Upper lobe of left lung (tissue), 6 donors: ENCODE results near the gene DYNC2H1. TPM values are rescaled to one million over a fixed set of nuclear protein-coding genes. Genes with fewer than 3 reads are reported as not detected.

Source experiments
- ATAC-seq, 2 donors: fragments of 200-7000 bp; cut with Tn5 transposase; one replicate each; pipeline ENCODE4 v1.9.1; 2022; ENCODE audit warnings: mild to moderate bottlenecking in 2 of 2, moderate library complexity in 2 of 2; ENCODE audit not compliant: low FRiP score in 2 of 2
- DNase-seq, 2 donors: peaks; one replicate each; pipeline ENCODE4 v3.0.0-alpha.2; 2019 to 2020
- H3K27ac ChIP-seq, 4 donors: fragments of 200-600 bp; sonication (generic); one replicate each; pipeline ENCODE4 v1.5.1; 2016 to 2019
- H3K27me3 ChIP-seq, 4 donors: fragments of 200-600 bp; sonication (generic); one replicate each; pipeline ENCODE4 v1.5.1; 2017 to 2019
- H3K36me3 ChIP-seq, 4 donors: fragments of 200-600 bp; sonication (generic); one replicate each; pipeline ENCODE4 v1.5.1; 2016 to 2019
- H3K4me1 ChIP-seq, 4 donors: fragments of 200-600 bp; sonication (generic); one replicate each; pipeline ENCODE4 v1.5.1; 2018 to 2019
- H3K4me3 ChIP-seq, 4 donors: fragments of 200-600 bp; sonication (generic); one replicate each; pipeline ENCODE4 v1.5.1; 2017 to 2019; ENCODE audit warnings: mild to moderate bottlenecking in 2 of 4, moderate library complexity in 1 of 4
- H3K9me3 ChIP-seq, 4 donors: fragments of 200-600 bp; sonication (generic); one replicate each; pipeline ENCODE4 v1.5.1; 2018 to 2019
- EP300 ChIP-seq, 4 donors: sonication (generic); formaldehyde crosslinking; IDR thresholded peaks; one replicate each; pipeline ENCODE4 v1.5.1; 2017; ENCODE audit warnings: antibody characterized with exemption in 4 of 4, control low read depth in 2 of 4
- POLR2A ChIP-seq, 4 donors: fragments of 450-650 bp; IDR thresholded peaks; one replicate each; pipeline ENCODE4 v1.5.1; 2016 to 2017; ENCODE audit warnings: antibody characterized with exemption in 4 of 4, mild to moderate bottlenecking in 2 of 4
- POLR2AphosphoS5 ChIP-seq, 2 donors: sonication (generic); formaldehyde crosslinking; IDR thresholded peaks; one replicate each; pipeline ENCODE4 v1.5.1; 2017; ENCODE audit warnings: antibody characterized with exemption in 2 of 2
- WGBS, 2 donors: methylation state at CpG; one replicate each; pipeline ENCODE4 v1.1.5; 2017 to 2018; 5-methylcytosine and 5-hydroxymethylcytosine counted together
- total RNA-seq, 6 donors: library from RNA; depleted of rRNA in 4 of 6; stranded (reverse); fragments of >200 nt in 4 of 6; gene quantifications; one replicate each; pipeline versions ENCODE4 v1.1.0 to v1.2.1, GENCODE V29; 2016 to 2021
- TF ChIP-seq, protein P1 (sequence below), 6 experiments: fragments of 450-650 bp in 4 of 6; fragments of 200-600 bp in 2 of 6; sonication (generic) in 2 of 6; IDR thresholded peaks; one replicate each; pipeline ENCODE4 v1.5.1; 2016 to 2019; ENCODE audit warnings: antibody characterized with exemption in 6 of 6
- donor health status: DM: no; HTN: no; CAD: no; lungs with moderate emphysema.
- donor health status: DM: no; HTN: yes; CAD: no; lungs with severe emphysema.

The DYNC2H1 gene
- total RNA-seq, 6 donors from 2014 or later = 11.1 to 62.4 (median 23.2) TPM

GRCh38 chr11:103344886-103345285, 235.7 kb downstream of the DYNC2H1 start:
- Histone ChIP-seq H3K27me3 (no peaks in the 10 kb centered on the region), H3K9me3 (no peaks in the 10 kb centered on the region), H3K4me3 (no peak overlapping the region), H3K4me1 (no peaks in the 10 kb centered on the region), H3K36me3 (no peaks in the 10 kb centered on the region), H3K27ac (no peak overlapping the region)
- 39 to 71% methylated on average over 4 of the region's 4 CpGs for WGBS, 2 donors
- no peak for DNase-seq
- no peak for ATAC-seq
- TF ChIP-seq POLR2AphosphoS5 (IDR thresholded peaks at IDR 0.05) = no peak
- no peak for TF ChIP-seq EP300 (IDR thresholded peaks at IDR 0.05)
- TF ChIP-seq, protein P1, sequence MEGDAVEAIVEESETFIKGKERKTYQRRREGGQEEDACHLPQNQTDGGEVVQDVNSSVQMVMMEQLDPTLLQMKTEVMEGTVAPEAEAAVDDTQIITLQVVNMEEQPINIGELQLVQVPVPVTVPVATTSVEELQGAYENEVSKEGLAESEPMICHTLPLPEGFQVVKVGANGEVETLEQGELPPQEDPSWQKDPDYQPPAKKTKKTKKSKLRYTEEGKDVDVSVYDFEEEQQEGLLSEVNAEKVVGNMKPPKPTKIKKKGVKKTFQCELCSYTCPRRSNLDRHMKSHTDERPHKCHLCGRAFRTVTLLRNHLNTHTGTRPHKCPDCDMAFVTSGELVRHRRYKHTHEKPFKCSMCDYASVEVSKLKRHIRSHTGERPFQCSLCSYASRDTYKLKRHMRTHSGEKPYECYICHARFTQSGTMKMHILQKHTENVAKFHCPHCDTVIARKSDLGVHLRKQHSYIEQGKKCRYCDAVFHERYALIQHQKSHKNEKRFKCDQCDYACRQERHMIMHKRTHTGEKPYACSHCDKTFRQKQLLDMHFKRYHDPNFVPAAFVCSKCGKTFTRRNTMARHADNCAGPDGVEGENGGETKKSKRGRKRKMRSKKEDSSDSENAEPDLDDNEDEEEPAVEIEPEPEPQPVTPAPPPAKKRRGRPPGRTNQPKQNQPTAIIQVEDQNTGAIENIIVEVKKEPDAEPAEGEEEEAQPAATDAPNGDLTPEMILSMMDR (IDR thresholded peaks at IDR 0.05) = no peak
- TF ChIP-seq POLR2A (IDR thresholded peaks at IDR 0.05) = no peak

GRCh38 chr11:103349595-103349994, 240.4 kb downstream of the DYNC2H1 start:
- WGBS, 2 donors = 91 to 96% methylated on average over 2 of the region's 2 CpGs
- H3K4me3 ChIP-seq = no peak overlapping the region
- no peaks in the 10 kb centered on the region for H3K4me1 ChIP-seq
- TF ChIP-seq POLR2AphosphoS5 (IDR thresholded peaks at IDR 0.05) = no peak
- TF ChIP-seq POLR2A (IDR thresholded peaks at IDR 0.05) = no peak
- TF ChIP-seq EP300 (IDR thresholded peaks at IDR 0.05) = no peak
- TF ChIP-seq, protein P1 (IDR thresholded peaks at IDR 0.05) = no peak
- DNase-seq = no peak
- no peaks in the 10 kb centered on the region for H3K27me3 ChIP-seq
- no peak overlapping the region for H3K27ac ChIP-seq
- ATAC-seq = no peak
- no peaks in the 10 kb centered on the region for H3K9me3 ChIP-seq
- H3K36me3 ChIP-seq = no peaks in the 10 kb centered on the region

DNA sequence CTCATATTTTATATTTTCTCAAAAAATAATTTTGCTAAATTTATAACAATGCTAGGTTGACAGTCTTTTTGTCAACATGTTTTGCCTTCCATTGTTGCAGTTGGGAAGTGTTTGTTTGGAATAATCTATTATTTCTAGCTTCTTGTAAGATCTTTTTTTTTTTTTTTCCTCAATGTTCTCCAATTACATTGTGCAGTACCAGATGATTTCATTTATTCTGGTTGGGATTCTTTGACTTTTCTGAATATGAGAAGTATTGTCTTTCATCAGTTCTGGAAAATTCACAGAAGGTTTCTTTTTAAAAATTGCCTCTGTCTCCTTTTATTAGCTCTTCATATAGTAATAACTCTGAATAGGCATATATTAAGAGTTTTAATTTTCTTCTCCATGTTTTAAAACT, 245.4 kb downstream of the DYNC2H1 start:
- H3K27me3 ChIP-seq = no peaks in the 10 kb centered on the region
- H3K9me3 ChIP-seq = no peaks in the 10 kb centered on the region
- H3K4me3 ChIP-seq = no peak overlapping the region
- no peaks in the 10 kb centered on the region for H3K36me3 ChIP-seq
- ATAC-seq (no peak), DNase-seq (no peak)
- TF ChIP-seq, protein P1 (IDR thresholded peaks at IDR 0.05) = no peak
- TF ChIP-seq EP300 (IDR thresholded peaks at IDR 0.05) (no peak), POLR2AphosphoS5 (IDR thresholded peaks at IDR 0.05) (no peak), POLR2A (IDR thresholded peaks at IDR 0.05) (no peak)
- H3K4me1 ChIP-seq = no peaks in the 10 kb centered on the region
- H3K27ac ChIP-seq = no peak overlapping the region

- H3K36me3 ChIP-seq = no peaks in the 10 kb centered on the region
- no peaks in the 10 kb centered on the region for H3K4me1 ChIP-seq
- no peak overlapping the region for H3K4me3 ChIP-seq
- no peaks in the 10 kb centered on the region for H3K9me3 ChIP-seq
- 95% methylated on average over 2 of the region's 2 CpGs for WGBS, 2 donors
- no peaks in the 10 kb centered on the region for H3K27me3 ChIP-seq
- TF ChIP-seq, protein P1 (IDR thresholded peaks at IDR 0.05) = no peak
- no peak for DNase-seq
- ATAC-seq = no peak
- no peak overlapping the region for H3K27ac ChIP-seq
These were observed 249.0 kb downstream of the DYNC2H1 start for GRCh38 chr11:103358251-103358650.

DNA sequence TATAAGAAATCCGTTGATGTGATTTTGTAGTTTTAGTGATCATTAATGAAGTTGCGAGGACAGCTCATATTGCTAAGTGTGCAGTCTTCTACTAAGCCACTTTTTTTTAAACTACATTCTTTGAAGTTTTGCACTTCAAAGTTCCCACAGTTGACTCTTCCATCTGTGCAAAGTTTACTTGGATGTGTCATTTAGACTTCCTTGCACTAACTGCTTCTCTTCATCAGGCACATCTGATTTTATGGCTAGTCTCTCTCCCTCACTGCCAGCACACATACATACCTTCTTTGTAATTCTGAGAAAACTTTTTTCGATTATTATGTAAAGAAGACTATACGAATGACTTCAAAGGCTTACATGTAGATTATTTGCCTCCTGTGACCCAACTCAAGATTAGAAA, 250.0 kb downstream of the DYNC2H1 start:
- H3K36me3 ChIP-seq = no peaks in the 10 kb centered on the region
- no peak overlapping the region for H3K27ac ChIP-seq
- no peaks in the 10 kb centered on the region for H3K9me3 ChIP-seq
- no peaks in the 10 kb centered on the region for H3K4me1 ChIP-seq
- ATAC-seq = no peak
- TF ChIP-seq POLR2A (IDR thresholded peaks at IDR 0.05) (no peak), EP300 (IDR thresholded peaks at IDR 0.05) (no peak), POLR2AphosphoS5 (IDR thresholded peaks at IDR 0.05) (no peak)
- TF ChIP-seq, protein P1 (IDR thresholded peaks at IDR 0.05) = no peak
- WGBS, 2 donors = 84% methylated on average over 4 of the region's 4 CpGs
- no peaks in the 10 kb centered on the region for H3K27me3 ChIP-seq
- no peak for DNase-seq
- no peak overlapping the region for H3K4me3 ChIP-seq
